CMK (cell line): ENCODE measurements around the gene ZNF628.
A peak's percentile ranks its signal among the peaks of the same experiment; 100 is the strongest.
"Not testable (repeated sequence)": the region's sequence is repeated elsewhere in the genome, so short reads cannot be mapped to it uniquely, and the experiment has no call there.

Experiments used
- DNase-seq: peaks from one replicate; pipeline ENCODE4 v3.0.0-alpha.2; 2010; ENCODE audit warnings: low read depth

Gene ZNF628

GRCh38 chr19:55476100-55476775 lies at the start of gene ZNF628:
TSS of gene ZNF628 (plus strand) at chr19:55476617. CDS start at chr19:55479911, 3,294 bp downstream.
- peak; percentile 97 for DNase-seq

GRCh38 chr19:55431183-55431582 lies 45.2 kb upstream of the ZNF628 start:
- DNase-seq = no peak

- DNase-seq = no peak
Observed at GRCh38 chr19:55432241-55432959, 44.0 kb upstream of the ZNF628 start.

GRCh38 chr19:55433292-55433691 lies 43.1 kb upstream of the ZNF628 start:
- DNase-seq = no peak

- no peak for DNase-seq
Observed at GRCh38 chr19:55434356-55434919, 42.0 kb upstream of the ZNF628 start.

- no peak for DNase-seq
Observed at GRCh38 chr19:55435020-55435419, 41.4 kb upstream of the ZNF628 start.

GRCh38 chr19:55436847-55437246 lies 39.6 kb upstream of the ZNF628 start:
- no peak for DNase-seq

GRCh38 chr19:55437410-55437809 lies 39.0 kb upstream of the ZNF628 start:
- DNase-seq = no peak

GRCh38 chr19:55439052-55439451 lies 37.4 kb upstream of the ZNF628 start:
- DNase-seq = no peak

GRCh38 chr19:55440411-55441105 lies 35.9 kb upstream of the ZNF628 start:
- DNase-seq = no peak

- DNase-seq = no peak
Observed at GRCh38 chr19:55441319-55441691, 35.1 kb upstream of the ZNF628 start.

GRCh38 chr19:55441692-55442321 lies 34.6 kb upstream of the ZNF628 start:
- no peak for DNase-seq

GRCh38 chr19:55442372-55442961 lies 34.0 kb upstream of the ZNF628 start:
- DNase-seq = no peak

GRCh38 chr19:55443045-55443823 lies 33.2 kb upstream of the ZNF628 start, which contains the start of gene SHISA7:
TSS of gene SHISA7 (minus strand) at chr19:55443300. CDS start at chr19:55442863, 437 bp downstream.
- no peak for DNase-seq

- DNase-seq = peak; percentile 78
Observed at GRCh38 chr19:55443824-55444480, 32.5 kb upstream of the ZNF628 start.

- no peak for DNase-seq
Observed at GRCh38 chr19:55444646-55445045, 31.8 kb upstream of the ZNF628 start.

- DNase-seq = no peak
Observed at GRCh38 chr19:55446060-55446459, 30.4 kb upstream of the ZNF628 start.

- no peak for DNase-seq
Observed at GRCh38 chr19:55447421-55448174, 28.8 kb upstream of the ZNF628 start.

GRCh38 chr19:55448175-55448490 lies 28.3 kb upstream of the ZNF628 start:
- DNase-seq = not testable (repeated sequence)

GRCh38 chr19:55449469-55449868 lies 26.9 kb upstream of the ZNF628 start:
- no peak for DNase-seq
